ENCODE data around the gene LUZP1. TPM values are rescaled to one million over a fixed set of nuclear protein-coding genes. Genes with fewer than 3 reads are reported as not detected.

The LUZP1 gene
- total RNA-seq, 4 donors from 2014 or later = 16.7 to 17.7 (median 17.2) TPM

DNA sequence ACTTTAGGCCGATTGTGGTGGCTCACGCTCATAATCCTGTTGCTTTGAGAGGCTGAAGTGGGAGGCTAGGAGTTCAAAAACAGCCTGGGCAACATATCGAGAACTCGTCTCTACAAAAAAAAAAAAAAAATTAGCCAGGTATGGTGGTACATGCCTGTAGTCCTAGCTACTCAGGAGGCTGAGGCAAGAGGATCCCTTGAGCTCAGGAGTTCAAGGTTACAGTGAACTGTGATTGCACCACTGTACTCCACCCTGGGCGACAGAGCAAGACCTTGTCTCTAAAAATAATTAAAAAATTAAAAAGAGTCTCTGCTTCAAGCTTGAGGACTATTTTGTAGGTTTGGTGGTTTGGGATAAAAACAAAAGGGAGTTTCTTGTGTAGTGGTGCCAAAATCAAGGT, 128.1 kb downstream of the LUZP1 start:
- 92 to 95% methylated on average over 5 of the region's 5 CpGs for WGBS, 2 donors
- H3K4me3 ChIP-seq = no peak overlapping the region
- TF ChIP-seq EP300 (IDR thresholded peaks at IDR 0.05) = no peak
- TF ChIP-seq, protein P1, sequence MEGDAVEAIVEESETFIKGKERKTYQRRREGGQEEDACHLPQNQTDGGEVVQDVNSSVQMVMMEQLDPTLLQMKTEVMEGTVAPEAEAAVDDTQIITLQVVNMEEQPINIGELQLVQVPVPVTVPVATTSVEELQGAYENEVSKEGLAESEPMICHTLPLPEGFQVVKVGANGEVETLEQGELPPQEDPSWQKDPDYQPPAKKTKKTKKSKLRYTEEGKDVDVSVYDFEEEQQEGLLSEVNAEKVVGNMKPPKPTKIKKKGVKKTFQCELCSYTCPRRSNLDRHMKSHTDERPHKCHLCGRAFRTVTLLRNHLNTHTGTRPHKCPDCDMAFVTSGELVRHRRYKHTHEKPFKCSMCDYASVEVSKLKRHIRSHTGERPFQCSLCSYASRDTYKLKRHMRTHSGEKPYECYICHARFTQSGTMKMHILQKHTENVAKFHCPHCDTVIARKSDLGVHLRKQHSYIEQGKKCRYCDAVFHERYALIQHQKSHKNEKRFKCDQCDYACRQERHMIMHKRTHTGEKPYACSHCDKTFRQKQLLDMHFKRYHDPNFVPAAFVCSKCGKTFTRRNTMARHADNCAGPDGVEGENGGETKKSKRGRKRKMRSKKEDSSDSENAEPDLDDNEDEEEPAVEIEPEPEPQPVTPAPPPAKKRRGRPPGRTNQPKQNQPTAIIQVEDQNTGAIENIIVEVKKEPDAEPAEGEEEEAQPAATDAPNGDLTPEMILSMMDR (IDR thresholded peaks at IDR 0.05) = no peak
- TF ChIP-seq POLR2A (IDR thresholded peaks at IDR 0.05) = no peak
- H3K36me3 ChIP-seq = no peaks in the 10 kb centered on the region
- H3K4me1 ChIP-seq = peaks cover 0 to 22% (median 5%) of the 10 kb centered on the region in 4 donors
- DNase-seq (ENCODE audit: low spot score in 2 of 2) = no peak
- H3K9me3 ChIP-seq = no peaks in the 10 kb centered on the region
- H3K27ac ChIP-seq = no peak overlapping the region
- H3K27me3 ChIP-seq = no peaks in the 10 kb centered on the region

DNA sequence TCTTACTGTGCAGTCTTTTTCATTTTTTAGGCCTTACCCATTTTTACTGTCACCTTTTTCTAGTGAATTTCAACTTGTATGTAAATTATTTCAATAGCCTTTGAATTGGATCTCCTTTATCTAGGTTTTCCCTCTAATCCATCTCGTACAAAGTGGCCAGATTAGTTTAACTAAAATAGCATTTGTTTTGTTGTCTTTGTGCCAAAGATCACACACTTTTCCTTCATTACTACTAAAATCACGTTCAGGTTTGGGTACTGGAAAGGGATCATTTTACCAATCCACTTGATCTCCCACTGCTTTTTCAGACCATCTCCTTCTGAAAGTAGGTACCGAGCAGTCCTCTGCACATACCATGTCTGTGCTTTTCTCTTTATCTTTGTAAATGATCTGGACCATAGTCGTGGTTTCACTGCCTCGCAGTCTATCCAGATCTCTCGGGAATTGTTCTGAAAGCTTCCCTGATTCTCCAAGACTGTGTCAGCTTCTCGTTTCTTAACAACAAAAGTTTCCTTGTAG, 129.3 kb downstream of the LUZP1 start:
- no peak overlapping the region for H3K27ac ChIP-seq
- H3K9me3 ChIP-seq = no peaks in the 10 kb centered on the region
- H3K27me3 ChIP-seq = no peaks in the 10 kb centered on the region
- WGBS, 2 donors = 57 to 63% methylated on average over 7 of the region's 7 CpGs
- H3K36me3 ChIP-seq = no peaks in the 10 kb centered on the region
- DNase-seq (ENCODE audit: low spot score in 2 of 2) = no peak
- H3K4me3 ChIP-seq = no peak overlapping the region
- peaks cover 0 to 22% (median 5%) of the 10 kb centered on the region in 4 donors for H3K4me1 ChIP-seq
- TF ChIP-seq, protein P1 (IDR thresholded peaks at IDR 0.05) = no peak
- TF ChIP-seq POLR2A (IDR thresholded peaks at IDR 0.05) (no peak), EP300 (IDR thresholded peaks at IDR 0.05) (no peak)

DNA sequence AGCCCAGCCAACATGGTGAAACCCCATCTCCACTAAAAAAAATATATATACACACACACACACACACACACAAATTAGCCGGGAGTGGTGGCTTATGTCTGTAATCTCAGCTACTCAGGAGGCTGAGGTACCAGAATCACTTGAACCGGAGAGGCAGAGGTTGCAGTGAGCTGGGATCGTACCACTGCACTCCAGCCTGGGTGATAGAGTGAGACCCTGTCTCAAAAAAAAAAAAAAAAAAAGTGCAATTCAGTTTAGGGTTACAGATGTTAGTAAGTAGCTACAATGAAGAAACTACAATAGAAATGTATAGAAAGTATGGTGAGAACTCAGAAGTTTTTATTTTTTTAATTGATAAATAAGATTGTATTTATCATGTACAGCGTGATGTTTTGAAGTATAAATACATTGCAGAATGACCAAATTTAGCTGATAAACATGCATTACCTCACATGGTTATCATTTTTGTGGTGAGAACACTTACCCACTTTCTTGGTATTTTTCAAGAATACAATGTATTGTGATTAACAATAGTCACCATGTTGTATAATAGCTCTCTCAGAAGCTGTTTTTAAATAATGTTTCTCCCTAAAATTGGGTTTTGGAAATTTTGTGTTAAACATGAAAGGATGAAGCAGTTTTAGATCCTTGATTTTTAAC, 131.4 kb downstream of the LUZP1 start:
- no peak for DNase-seq (ENCODE audit: low spot score in 2 of 2)
- Histone ChIP-seq H3K4me1 (peaks cover 0 to 17% (median 5%) of the 10 kb centered on the region in 4 donors), H3K36me3 (no peaks in the 10 kb centered on the region), H3K27ac (no peak overlapping the region), H3K9me3 (no peaks in the 10 kb centered on the region), H3K4me3 (no peak overlapping the region), H3K27me3 (no peaks in the 10 kb centered on the region)
- TF ChIP-seq EP300 (IDR thresholded peaks at IDR 0.05) (no peak), POLR2A (IDR thresholded peaks at IDR 0.05) (no peak)
- TF ChIP-seq, protein P1 (IDR thresholded peaks at IDR 0.05) = no peak
- 91 to 93% methylated on average over 4 of the region's 4 CpGs for WGBS, 2 donors

DNA sequence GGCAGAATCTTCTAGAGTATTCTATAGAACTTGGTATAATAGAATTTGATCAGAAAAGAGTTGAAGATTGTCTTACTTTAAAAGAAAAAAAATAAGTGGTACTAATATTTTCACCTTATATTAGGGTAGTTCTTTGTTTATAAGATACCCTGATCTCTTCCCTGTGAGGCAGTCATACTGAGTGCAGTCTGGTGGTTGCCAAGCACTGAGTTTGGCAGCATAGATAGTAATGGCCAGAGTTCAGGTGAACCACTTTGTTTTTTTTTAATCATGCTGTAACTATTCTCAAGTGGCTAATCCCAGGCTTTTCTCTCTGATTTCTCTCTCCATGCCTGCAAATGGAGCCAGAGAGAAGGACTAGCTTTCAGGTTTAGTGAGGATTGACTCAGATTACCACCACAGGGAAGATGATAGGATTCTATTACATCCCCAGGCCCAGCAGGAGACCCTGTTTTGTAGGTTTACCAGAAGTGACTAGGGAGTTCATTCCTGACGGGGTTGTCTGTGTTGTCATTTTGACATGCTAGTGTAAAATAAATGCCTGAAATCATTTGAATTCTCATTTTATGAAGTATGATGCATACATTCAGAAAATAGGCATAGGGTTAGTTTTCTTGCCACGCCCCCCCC, 132.7 kb downstream of the LUZP1 start:
- 76 to 83% methylated on average over 2 of the region's 2 CpGs for WGBS, 2 donors
- no peak overlapping the region for H3K27ac ChIP-seq
- H3K4me1 ChIP-seq = peaks cover 0 to 17% (median 5%) of the 10 kb centered on the region in 4 donors
- H3K27me3 ChIP-seq = no peaks in the 10 kb centered on the region
- DNase-seq (ENCODE audit: low spot score in 2 of 2) = no peak
- no peaks in the 10 kb centered on the region for H3K9me3 ChIP-seq
- TF ChIP-seq POLR2A (IDR thresholded peaks at IDR 0.05) (no peak), EP300 (IDR thresholded peaks at IDR 0.05) (no peak)
- TF ChIP-seq, protein P1 (IDR thresholded peaks at IDR 0.05) = no peak
- H3K4me3 ChIP-seq = no peak overlapping the region
- no peaks in the 10 kb centered on the region for H3K36me3 ChIP-seq

Small RNAs within 50 kb of the gene (small RNA-seq; reads per million reads assigned to genes)
- gene MIR3115 = not detected
- not detected for gene MIR4419A
- not detected for gene RNU6-135P
- gene RNU6-514P = not detected

Other genes starting within 250 kb of the LUZP1 start
- not detected for gene LACTBL1, start 196.0 kb downstream of the LUZP1 start, total RNA-seq
- not detected for gene TEX46, start 153.0 kb downstream of the LUZP1 start, total RNA-seq
- gene KDM1A, start 149.4 kb downstream of the LUZP1 start, total RNA-seq = 10 to 100 TPM; 44.4 to 56.5 (median 52.2) TPM
- gene HTR1D, start 48.6 kb upstream of the LUZP1 start, total RNA-seq = 1 to 10 TPM in 1 of 4 donors, under 1 TPM in 2, not detected in 1; 0.30 to 2.4 (median 0.63) TPM
- gene HNRNPR, start 175.4 kb upstream of the LUZP1 start, total RNA-seq = 10 to 100 TPM; 63.6 to 79.8 (median 74.1) TPM
- gene ZNF436, start 201.0 kb upstream of the LUZP1 start, total RNA-seq = 10 to 100 TPM; 22.8 to 35.0 (median 30.2) TPM

Measured in tibial nerve (tissue), 4 donors.